PC-9 (cell line): ENCODE data around the gene CARMIL1. TPM values are rescaled to one million over a fixed set of nuclear protein-coding genes. Genes with fewer than 3 reads are reported as not detected.

Experiments used
- BruUV-seq: library from RNA; stranded (reverse); fragments of 400-500 nt; replicated peaks from 2 replicates; lab custom pipeline; 2021; lab: Mats Ljungman, UMichigan
- CTCF ChIA-PET: fragments of 300-600 bp; sonication (Branson Sonifier 250); formaldehyde crosslinking; loops from one replicate; lab custom pipeline; 2022; ENCODE audit warnings: antibody characterized with exemption; lab: Charles Lee
- POLR2A ChIA-PET: fragments of 300-600 bp; sonication (Branson Sonifier 250); formaldehyde crosslinking; loops from one replicate; lab custom pipeline; 2022; ENCODE audit warnings: antibody characterized with exemption; ENCODE audit not compliant: unreplicated experiment; lab: Charles Lee
- DNase-seq, 2 experiments: peaks; one replicate each; pipeline versions ENCODE4 v3.0.0 to v3.0.0-alpha.2; 2015 to 2022; ENCODE audit warnings: mixed read lengths in 1 of 2
- H2AFZ ChIP-seq: fragments of 200-600 bp; sonication (generic); 2 replicates; pipeline ENCODE4 v1.8.1; 2017; ENCODE audit warnings: antibody characterized with exemption
- H3F3A ChIP-seq: fragments of 200-600 bp; sonication (generic); 2 replicates; pipeline ENCODE4 v1.8.1; 2017; ENCODE audit warnings: antibody characterized with exemption, mild to moderate bottlenecking, low read depth; ENCODE audit not compliant: insufficient read depth
- H3K27ac ChIP-seq: fragments of 200-600 bp; sonication (generic); 2 replicates; pipeline ENCODE4 v1.6.1; 2016; ENCODE audit warnings: mixed run types
- H3K27me3 ChIP-seq: fragments of 200-600 bp; sonication (generic); 2 replicates; pipeline ENCODE4 v1.6.1; 2016; ENCODE audit warnings: low read depth, mixed run types; ENCODE audit not compliant: insufficient read depth
- H3K36me3 ChIP-seq: fragments of 200-600 bp; sonication (generic); 2 replicates; pipeline ENCODE4 v1.6.1; 2016; ENCODE audit warnings: low read depth, mixed run types
- H3K4me1 ChIP-seq: fragments of 200-600 bp; sonication (generic); replicated peaks from 2 replicates; pipeline ENCODE4 v1.6.1; 2016; ENCODE audit warnings: mixed run types; ENCODE audit not compliant: insufficient read depth
- H3K4me2 ChIP-seq: fragments of 200-600 bp; sonication (generic); 2 replicates; pipeline ENCODE4 v1.6.1; 2017; ENCODE audit warnings: mixed run types
- H3K4me3 ChIP-seq: fragments of 200-600 bp; sonication (generic); 2 replicates; pipeline ENCODE4 v1.6.1; 2016; ENCODE audit warnings: mixed run types
- H3K79me2 ChIP-seq: fragments of 200-600 bp; sonication (generic); 2 replicates; pipeline ENCODE4 v1.6.1; 2017; ENCODE audit warnings: low read depth, mixed run types
- H3K9me2 ChIP-seq: fragments of 200-600 bp; sonication (generic); 2 replicates; pipeline ENCODE4 v1.8.1; 2017; ENCODE audit warnings: mild to moderate bottlenecking; ENCODE audit not compliant: insufficient read depth
- H3K9me3 ChIP-seq: fragments of 200-600 bp; sonication (generic); 2 replicates; pipeline ENCODE4 v1.8.1; 2016; ENCODE audit warnings: low read depth; ENCODE audit not compliant: insufficient read depth
- H4K20me1 ChIP-seq: fragments of 200-600 bp; sonication (generic); 2 replicates; pipeline ENCODE4 v1.8.1; 2017; ENCODE audit not compliant: insufficient read depth
- EZH2 ChIP-seq: fragments of 200-600 bp; sonication (generic); IDR thresholded peaks from 2 replicates; pipeline ENCODE4 v1.8.0; 2017; ENCODE audit warnings: antibody characterized with exemption, low read depth
- intact Hi-C: fragments of 100-400 bp; cut with micrococcal nuclease; formaldehyde crosslinking; loops from one replicate; pipeline ENCODE4 v1.10.0; 2022; ENCODE audit not compliant: unreplicated experiment
- total RNA-seq: library from RNA; stranded (reverse); gene quantifications from 2 replicates; pipeline ENCODE4 v1.2.3, GENCODE V29; 2021
- TF ChIP-seq, protein P1 (sequence below): fragments of 200-600 bp; sonication (generic); conservative IDR thresholded peaks from 2 replicates; pipeline ENCODE4 v1.6.1; 2017; ENCODE audit warnings: mixed run types, antibody characterized with exemption, mild to moderate bottlenecking, moderate library complexity

The CARMIL1 gene
- total RNA-seq, 1 experiment from 2014 or later = 33.1 TPM

DNA sequence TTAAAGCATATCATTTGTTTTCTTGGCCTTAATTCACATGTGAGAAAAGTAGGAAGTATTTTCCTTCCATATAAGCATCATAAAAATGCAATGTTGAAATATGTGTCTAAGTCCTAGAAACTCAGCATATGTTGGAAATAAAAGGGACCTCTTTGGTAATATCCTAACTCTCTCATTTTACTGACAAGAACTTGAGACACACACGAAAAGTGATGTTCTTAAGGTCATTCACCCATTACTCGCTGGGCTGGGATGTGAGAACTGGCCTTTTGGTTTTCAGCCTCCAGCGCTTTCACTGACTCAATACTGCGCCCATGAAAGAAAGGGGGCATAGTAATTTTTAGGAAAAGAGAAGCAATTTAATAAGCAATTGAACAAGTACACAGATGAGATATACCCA is 219.3 kb downstream of the CARMIL1 start:
- Histone ChIP-seq H4K20me1 (no peaks in the 10 kb centered on the region), H3K79me2 (no peaks in the 10 kb centered on the region), H3K27ac (no peak overlapping the region), H3K9me2 (no peaks in the 10 kb centered on the region), H3K4me2 (no peak overlapping the region), H3K4me1 (peaks cover 25% of the 10 kb centered on the region), H3K27me3 (no peaks in the 10 kb centered on the region), H2AFZ (no peak overlapping the region), H3K9me3 (no peaks in the 10 kb centered on the region), H3K4me3 (no peak overlapping the region), H3F3A (peaks cover 19% of the 10 kb centered on the region), H3K36me3 (no peaks in the 10 kb centered on the region)
- TF ChIP-seq, protein P1, sequence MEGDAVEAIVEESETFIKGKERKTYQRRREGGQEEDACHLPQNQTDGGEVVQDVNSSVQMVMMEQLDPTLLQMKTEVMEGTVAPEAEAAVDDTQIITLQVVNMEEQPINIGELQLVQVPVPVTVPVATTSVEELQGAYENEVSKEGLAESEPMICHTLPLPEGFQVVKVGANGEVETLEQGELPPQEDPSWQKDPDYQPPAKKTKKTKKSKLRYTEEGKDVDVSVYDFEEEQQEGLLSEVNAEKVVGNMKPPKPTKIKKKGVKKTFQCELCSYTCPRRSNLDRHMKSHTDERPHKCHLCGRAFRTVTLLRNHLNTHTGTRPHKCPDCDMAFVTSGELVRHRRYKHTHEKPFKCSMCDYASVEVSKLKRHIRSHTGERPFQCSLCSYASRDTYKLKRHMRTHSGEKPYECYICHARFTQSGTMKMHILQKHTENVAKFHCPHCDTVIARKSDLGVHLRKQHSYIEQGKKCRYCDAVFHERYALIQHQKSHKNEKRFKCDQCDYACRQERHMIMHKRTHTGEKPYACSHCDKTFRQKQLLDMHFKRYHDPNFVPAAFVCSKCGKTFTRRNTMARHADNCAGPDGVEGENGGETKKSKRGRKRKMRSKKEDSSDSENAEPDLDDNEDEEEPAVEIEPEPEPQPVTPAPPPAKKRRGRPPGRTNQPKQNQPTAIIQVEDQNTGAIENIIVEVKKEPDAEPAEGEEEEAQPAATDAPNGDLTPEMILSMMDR = no peak
- CTCF ChIA-PET = no interaction called here
- intact Hi-C loops = no loop called here
- BruUV-seq = no TSS peak
- no peak for DNase-seq
- POLR2A ChIA-PET = no interaction called here

DNA sequence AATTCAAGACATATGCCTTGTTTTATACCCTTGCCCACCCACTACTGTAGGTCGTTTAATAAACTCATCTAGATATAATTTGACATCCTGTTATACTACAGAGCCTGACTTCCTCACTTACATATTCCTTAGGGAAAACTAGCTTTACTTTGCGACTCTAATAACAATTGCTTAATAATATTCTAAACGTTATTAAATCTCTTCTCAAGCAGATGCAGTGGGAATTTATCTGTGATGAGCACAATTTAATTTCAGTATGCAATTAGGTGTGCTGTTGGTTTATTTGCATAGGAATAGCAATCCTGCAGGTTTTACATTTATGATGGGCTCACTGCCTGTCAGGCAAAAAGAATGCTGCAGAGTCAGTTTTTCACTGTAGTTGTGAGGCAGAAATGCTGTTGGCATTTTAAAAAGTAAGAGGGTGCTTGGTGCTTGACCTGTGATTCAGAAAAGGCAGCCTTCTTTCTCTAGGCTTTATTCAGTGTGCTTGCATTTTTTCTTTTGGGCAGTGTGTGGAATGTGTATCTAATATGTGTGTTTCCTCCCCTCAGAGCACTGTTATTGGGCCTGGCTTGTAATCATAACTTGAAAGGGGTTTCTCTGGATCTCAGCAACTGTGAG is 220.6 kb downstream of the CARMIL1 start:
- Histone ChIP-seq H4K20me1 (no peaks in the 10 kb centered on the region), H3K9me2 (no peaks in the 10 kb centered on the region), H3K27ac (peak overlapping the region; percentile 68), H3F3A (peaks cover 19% of the 10 kb centered on the region), H3K4me2 (peak overlapping the region; percentile 62), H3K27me3 (no peaks in the 10 kb centered on the region), H3K36me3 (no peaks in the 10 kb centered on the region), H3K9me3 (no peaks in the 10 kb centered on the region), H3K79me2 (no peaks in the 10 kb centered on the region), H3K4me3 (no peak overlapping the region), H3K4me1 (peaks cover 25% of the 10 kb centered on the region), H2AFZ (no peak overlapping the region)
- CTCF ChIA-PET = interaction anchor here (0.7 to 1.6 kb wide), 4 partner anchors 10 to 234 kb away, joined by 3 to 8 read pairs (median 6); partner anchors contain the start of gene CARMIL1
- DNase-seq = peak; percentile 54 to 93
- intact Hi-C loops = loop anchor here (2.0 kb wide), 1 partner anchor 31 kb away; no protein-coding TSS in a partner anchor
- TF ChIP-seq, protein P1 = no peak
- TF ChIP-seq EZH2 = no peak
- no TSS peak for BruUV-seq
- POLR2A ChIA-PET = interaction anchor here (0.5 kb wide), 1 partner anchor 198 kb away, joined by 5 read pairs; no protein-coding TSS in a partner anchor

DNA sequence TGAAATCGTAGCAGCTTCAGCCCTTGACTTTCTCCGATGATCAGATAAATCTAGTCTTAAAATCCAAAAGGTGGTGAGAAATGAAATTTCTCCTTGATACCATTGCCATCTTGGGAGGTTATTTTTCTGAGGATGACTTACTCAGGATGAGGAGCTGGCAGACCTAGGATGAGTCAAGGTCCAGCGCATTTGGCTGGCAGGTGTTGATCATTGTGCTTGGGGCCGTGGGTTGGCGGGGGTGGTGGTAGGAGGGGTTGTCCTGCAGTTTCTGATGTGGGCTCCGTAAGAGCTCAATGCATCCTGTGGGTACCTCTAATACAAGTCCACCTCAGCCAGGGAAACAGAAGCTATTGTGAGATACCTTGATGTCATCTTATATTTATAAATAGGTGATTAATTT is 224.5 kb downstream of the CARMIL1 start:
- no peak for DNase-seq
- H3K4me3 ChIP-seq = no peak overlapping the region
- H3K79me2 ChIP-seq = no peaks in the 10 kb centered on the region
- BruUV-seq = no TSS peak
- no peaks in the 10 kb centered on the region for H3K9me3 ChIP-seq
- no peaks in the 10 kb centered on the region for H3K27me3 ChIP-seq
- no peaks in the 10 kb centered on the region for H4K20me1 ChIP-seq
- peaks cover 25% of the 10 kb centered on the region for H3K4me1 ChIP-seq
- POLR2A ChIA-PET = interaction anchor here (0.7 kb wide), 1 partner anchor 188 kb away, joined by 3 read pairs; no protein-coding TSS in a partner anchor
- no peak overlapping the region for H3K4me2 ChIP-seq
- H2AFZ ChIP-seq = no peak overlapping the region
- TF ChIP-seq EZH2 = no peak
- TF ChIP-seq, protein P1 = no peak
- peaks cover 19% of the 10 kb centered on the region for H3F3A ChIP-seq
- no peaks in the 10 kb centered on the region; the same call in 1 of the 2 replicates for H3K36me3 ChIP-seq
- no peak overlapping the region for H3K27ac ChIP-seq
- H3K9me2 ChIP-seq = no peaks in the 10 kb centered on the region
- CTCF ChIA-PET = no interaction called here
- intact Hi-C loops = no loop called here
